NCI-H1436 (cell line): ENCODE results near the gene NDEL1.
A peak's percentile ranks its signal among the peaks of the same experiment; 100 is the strongest.
"Not testable (repeated sequence)": the region's sequence is repeated elsewhere in the genome, so short reads cannot be mapped to it uniquely, and the experiment has no call there.

Source experiments
- DNase-seq: peaks from one replicate; lab custom pipeline; 2025; lab: John Stamatoyannopoulos, UW

The NDEL1 gene, protein sequence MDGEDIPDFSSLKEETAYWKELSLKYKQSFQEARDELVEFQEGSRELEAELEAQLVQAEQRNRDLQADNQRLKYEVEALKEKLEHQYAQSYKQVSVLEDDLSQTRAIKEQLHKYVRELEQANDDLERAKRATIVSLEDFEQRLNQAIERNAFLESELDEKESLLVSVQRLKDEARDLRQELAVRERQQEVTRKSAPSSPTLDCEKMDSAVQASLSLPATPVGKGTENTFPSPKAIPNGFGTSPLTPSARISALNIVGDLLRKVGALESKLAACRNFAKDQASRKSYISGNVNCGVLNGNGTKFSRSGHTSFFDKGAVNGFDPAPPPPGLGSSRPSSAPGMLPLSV

DNA sequence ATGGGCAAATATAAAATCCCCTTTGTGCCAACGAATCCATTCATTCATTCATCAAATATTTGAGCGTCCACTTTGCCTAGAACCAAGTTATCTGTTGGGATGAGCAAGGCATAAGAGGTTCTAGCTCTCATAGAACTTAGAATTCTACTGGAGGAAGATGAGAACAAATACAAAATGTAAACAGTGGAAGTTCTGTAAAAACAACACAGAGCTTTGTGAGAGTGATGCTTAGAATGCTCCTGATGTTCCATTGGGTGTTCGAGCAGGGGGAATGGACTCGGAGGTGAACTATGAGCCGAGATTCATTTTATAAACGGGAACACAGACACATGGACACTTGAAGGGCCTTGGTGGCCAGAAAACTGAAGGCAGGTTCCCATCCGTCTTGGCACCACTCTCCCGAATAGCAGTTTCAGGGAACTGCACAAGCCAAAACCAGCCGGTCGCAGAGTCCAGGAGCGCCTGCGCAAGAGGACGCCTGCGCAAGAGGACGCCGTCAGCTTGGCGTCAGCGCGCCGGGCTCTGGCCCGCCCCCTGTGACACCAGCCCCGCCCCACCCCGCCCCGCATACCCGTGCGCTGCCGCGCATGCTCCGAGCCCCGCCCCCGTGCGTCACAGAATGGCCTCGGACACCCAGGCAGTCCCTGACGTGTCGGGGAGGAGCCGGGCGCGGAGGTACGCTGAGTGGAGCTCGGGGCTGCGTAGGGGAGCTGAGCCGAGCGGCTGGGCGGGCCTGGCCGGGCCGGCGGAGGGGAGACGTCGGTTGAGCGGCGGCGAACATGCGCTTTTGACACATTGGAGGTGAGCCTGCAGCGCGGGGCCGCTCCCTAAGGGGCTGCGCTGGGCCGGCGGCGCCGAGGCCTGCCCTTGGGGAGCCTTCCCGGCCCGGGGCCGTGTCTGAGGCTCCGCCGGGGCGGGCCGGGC, at the start of gene NDEL1:
TSS of gene NDEL1 (plus strand) at position 640 of the 924 bp plus-strand sequence. CDS start 8,388 bp downstream, outside the sequence.
- peak; percentile 95 for DNase-seq

DNA sequence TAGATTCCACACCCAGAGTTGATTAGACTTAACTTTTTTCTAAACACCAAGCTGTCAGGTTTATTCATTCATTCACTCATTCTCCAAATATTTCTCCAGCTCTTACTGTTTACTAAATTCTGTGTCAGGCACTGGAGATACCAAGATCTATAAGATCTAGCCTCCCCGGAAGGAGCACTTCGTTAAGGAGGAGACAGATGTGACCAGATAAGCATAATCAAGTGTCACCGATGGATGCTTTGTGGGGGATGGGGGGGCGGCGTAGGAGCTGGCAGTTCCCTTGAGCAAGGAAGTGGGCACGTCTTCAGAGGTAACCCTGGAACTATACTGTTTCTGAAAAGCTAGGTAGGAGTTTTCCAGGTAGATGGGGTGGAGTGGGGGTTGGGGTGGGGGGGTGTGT, 48.8 kb upstream of the NDEL1 start:
- no peak for DNase-seq

DNA sequence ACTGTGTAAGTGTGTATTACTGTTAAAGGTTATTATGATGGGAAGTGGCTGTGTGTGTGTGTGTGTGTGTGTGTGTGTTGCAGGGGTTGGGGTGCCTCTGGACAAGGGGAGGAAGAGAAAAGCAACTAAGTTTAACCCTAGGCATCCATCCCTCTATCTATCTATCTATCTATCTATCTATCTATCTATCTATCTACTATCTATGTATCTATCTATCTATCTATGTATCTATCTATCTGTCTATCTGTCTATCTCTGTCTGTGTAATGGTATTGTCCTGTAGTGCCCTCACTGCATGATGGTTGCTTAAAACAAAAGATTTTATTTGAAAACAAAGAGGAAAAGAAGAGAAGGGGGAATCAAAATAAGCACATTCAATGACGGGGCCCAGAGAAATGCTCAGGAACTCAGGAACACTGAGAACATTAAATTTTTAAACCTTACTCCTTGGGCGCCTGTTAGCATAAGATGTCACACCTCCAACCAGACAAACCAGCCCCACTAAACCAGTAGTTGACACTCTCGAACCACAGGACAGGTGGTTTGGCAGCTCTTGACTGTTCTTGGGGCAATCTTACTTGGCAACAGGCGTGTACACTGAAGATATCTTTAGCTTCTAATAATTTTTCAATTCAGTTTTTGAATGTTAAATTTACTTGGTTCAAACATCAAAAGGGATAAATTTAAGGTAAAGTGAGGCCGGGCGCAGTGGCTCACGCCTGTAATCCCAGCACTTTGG, 47.6 kb upstream of the NDEL1 start:
- no peak for DNase-seq

DNA sequence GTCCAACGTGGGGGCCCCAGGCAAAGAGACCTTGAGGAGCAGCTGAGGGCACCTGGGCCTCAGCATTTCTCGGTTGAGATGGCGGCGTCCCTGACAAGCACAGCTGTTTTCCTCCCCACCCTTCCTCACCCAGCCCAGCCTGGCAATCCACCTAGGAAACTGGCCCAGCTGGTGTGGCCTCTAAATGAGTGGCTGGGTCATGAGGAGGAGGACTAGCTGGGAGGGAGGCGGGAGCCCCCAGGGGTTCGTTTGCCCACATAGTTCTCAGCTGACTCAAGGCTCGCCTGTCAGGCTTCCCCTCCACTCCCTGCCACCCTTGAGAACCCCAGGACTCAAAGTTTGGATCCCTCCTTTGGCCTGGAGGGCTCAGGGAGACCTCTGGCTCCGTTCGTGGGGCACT, 44.0 kb upstream of the NDEL1 start:
- DNase-seq = no peak

DNA sequence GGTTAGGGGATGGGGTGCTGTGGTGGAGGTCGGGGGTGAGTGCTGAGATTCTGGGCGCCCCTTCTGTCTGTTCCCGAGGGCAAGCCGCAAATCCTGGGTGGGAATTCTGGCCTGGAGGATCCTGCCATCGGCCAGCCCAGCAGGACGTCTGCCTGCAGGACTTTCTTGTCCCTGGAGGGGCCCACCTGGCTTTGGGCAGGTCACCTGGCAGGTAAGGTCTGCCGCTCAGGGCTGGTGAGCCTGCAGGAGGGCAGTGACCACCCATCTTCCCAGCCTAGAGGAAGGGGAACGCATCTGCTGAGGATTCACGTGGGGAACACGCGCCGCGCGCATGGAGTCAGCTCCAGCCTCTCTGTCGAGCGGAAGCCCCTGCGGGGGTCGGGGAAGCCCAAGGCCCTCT, 43.4 kb upstream of the NDEL1 start:
- DNase-seq = no peak

DNA sequence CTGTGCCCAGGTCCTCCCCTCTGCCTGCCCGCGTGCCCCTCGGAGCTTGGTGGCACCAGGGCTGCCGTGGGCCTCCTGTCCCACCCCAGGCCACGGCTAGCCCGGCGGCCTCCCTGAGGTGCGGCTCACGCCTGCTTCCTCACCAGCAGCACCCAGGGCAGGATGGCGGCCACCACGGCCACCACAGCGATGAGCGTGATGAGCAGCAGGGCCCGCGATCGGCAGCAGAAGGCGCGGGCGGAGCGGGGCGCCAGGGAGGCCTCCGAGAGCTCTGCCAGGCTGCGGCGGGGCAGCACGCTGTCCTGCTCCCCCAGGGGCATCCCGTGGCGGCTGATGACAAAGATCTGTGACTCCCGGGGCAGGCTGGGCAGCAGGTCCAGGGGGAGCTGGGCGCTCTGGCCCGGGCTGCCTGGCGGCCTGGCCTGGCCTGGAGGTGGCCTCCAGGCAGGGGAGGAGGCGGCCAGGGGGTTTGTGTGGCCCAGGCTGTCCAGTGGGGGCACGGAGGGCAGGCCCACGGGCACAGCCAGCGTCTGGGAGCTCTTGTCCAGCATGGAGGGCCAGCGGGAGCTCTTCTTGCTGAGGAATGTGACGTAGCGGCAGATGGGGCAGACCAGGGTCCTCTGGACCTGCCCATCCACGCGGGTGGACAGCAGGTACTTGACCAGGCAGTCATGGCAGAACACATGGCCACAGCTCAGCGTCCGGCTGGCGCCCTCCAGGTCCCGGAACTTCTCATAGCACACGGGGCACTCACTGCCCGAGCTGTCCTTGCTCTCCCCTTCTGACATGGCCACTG, 42.8 kb upstream of the NDEL1 start:
- no peak for DNase-seq

DNA sequence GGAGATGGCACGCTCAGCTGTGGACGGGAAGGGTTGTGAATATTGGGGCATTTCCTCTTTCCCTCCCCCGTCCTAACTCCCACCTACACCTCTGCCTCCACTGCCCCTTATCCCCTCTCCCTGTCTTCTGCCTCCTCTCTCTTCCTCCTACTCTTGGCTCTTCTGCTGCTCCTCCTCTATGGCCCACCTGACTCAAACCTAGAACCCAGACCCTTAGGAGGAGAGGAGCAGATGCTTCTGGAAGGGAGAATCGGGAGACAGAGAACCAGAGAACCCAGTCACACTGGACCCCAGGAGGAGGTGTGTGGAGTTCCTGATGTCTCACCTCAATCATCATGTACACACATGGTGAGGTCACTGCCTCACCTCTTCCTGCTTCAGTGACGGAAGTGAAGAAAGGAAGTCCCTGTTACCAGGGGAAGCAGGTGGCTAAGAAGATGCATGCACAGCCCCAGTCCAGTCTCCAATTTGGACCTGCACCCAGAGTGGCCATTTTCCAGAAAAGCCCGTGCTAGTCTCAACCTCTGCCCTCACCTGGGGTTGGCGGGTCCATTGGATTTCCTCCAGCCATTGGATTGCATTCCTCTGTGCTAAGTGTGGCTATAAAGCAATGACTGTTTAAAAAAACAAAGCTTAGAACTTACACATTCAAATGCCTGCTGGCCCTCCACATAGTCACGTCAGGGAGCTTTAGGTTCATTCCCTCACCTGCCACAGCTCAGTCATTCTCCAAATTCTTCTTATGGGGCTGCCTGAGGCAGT, 42.0 kb upstream of the NDEL1 start:
- DNase-seq = no peak

DNA sequence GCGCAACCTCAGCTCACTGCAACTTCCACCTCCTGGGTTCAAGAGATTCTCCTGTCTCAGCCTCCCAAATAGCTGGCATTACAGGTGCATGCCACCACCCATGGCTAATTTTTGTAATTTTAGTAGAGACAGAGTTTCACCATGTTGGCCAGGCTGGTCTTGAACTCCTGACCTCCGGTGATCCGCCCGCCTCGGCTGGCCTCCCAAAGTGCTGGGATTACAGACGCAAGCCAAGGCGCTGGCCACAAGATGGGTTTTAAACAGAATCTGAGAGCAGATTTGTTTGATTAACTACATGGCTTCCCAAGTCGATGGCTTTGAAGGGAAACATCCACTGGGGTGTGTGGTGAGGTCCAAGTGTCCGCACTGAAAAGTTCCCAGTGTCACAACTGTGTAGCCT, 41.2 kb upstream of the NDEL1 start:
- not testable (repeated sequence) for DNase-seq

DNA sequence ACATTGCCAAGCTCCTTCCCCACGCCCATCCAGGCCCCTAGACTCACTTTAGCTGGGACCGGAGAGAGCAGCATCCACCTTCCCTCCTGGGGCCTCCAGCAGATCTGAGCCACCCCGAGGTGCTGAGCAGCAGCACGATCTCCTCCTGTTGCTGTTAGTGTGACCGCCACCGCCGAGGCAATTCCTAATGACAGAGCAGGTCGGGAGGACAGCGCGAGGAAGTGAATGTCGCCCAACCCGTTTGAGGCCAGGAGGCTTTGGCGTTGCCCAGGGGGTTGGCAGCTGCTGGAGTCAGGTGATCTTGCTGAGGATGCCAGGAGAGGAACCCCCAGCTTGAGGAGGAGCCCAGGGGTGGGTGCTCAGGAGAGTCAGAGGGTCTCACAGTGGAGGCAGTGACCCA, 38.0 kb upstream of the NDEL1 start, which contains the start of gene RNF222:
TSS of gene RNF222 (minus strand) at position 192 of the 400 bp plus-strand sequence. CDS start 4,366 bp downstream, outside the sequence.
- DNase-seq = no peak

DNA sequence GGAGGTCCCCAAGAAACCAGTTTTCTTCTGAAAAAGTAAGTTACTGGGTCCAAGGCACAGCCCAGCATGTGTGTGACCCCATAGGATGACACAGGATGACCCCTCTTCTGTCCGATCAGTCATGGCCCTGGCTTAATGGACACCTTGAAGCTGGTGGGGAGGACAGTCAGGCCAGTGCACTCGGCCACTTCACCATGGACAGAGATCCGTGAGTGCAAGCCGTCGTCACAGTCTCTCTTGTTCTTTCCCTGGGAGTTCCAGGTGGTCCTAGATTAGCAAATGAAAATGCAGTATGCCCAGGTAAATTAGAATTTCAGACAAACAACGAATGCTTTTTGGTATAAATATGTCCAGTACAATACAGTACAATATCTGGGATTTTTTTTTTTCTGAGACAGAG, 36.7 kb upstream of the NDEL1 start:
- no peak for DNase-seq

DNA sequence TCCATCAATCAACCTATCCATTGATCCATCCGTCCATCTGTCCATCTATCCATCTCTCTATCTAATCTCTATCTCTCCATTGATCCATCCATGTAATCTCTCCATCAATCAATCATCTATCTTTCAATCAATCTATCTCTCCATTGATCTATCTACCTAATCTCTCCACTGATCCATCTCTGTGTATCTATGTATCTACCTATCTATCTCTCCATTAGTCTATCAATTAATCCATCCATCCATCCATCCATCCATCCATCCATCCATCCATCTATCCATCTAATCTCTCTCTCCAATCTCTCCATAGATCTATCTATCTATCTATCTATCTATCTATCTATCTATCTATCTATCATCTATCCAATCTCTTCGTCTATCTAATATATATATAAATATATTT, 34.6 kb upstream of the NDEL1 start:
- no peak for DNase-seq

DNA sequence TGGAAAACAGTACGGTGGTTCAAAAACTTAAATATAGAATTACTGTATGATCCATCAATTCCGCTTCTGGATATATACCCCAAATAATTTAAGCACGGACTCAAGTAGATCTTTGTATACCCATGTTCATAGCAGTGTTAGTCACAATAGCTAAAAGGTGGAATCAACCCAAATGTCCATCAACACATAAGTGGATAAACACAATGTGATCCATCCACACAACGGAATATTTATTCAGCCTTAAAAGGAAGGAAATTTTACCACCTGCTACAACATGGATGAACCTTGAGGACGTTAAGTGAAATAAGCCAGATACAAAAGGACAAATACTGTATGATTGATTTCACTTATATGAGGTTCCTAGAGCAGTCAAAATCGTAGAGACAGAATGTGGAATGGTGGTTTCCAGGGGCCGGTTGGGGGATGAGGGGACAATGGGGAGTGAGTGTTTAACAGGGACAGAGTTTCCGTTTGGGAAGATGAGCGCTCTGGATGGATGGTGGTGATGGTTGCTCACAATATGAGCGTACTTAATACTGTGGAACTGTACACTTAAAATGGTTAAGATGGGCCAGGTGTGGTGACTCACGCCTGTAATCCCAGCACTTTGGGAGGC, 32.7 kb upstream of the NDEL1 start:
- DNase-seq = no peak

DNA sequence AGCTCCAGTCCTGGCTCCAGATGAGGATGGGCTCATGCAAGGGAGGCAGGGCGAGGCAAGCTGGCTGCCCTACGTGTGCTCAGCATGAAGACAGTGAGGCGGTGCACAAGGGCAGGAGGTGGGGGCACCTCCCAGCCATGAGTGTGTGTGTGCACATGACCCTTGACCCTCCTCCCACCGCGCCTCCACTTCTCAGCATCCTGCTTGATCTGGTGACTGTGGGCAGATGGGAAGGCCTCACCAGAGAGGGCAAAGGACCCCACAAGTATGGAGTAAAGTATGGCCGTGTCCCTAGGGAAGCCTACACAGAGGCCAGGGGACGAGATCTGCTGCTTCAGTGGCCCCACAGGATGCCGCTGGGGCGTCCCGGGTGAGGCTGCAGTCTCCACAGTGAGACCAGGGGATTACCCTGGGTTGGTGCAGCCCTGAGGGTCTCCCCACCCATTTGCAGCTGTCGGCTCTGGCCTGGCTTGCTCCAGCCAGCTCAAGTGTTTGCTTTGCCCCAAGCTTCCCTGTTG, 30.1 kb upstream of the NDEL1 start:
- no peak for DNase-seq

DNA sequence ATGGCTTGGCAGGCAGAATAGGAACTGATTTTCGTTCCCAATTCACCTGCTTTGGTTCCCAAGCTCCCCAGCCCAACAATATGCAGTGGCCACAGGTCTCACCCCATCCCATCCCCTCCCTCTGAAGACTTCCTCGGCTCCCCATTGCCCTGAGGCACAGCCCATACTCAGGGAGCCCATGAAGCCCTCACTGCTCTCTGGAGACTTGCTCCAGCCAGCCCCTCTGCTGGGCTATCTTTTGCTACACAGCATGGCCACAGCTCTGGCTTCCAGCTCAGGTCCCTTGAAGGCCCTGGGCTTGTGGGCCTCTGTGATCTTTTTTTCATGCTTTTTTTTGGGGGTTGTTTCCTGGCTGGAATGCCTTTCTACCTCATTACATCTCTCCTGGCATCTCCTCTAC, 29.5 kb upstream of the NDEL1 start:
- DNase-seq = no peak

DNA sequence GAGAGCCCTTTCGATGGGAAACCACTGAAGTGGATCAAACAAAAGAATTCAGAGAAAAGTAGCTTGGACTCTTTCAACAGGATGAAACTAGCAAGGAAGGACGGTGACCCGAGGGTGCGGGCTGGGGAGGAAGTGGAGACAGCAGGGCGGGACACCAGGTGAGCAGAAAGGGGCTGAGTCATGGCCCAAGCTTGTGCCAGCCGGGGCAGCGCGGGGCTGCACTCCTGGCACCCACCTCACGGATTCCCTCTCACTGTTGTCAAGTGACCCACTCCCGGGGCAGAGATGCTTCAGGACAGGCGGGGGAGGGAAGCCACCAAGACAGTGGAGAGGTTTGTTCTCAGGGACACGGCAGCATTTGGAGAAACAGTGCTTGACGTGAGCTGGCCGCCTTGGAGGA, 27.3 kb upstream of the NDEL1 start:
- DNase-seq = no peak

DNA sequence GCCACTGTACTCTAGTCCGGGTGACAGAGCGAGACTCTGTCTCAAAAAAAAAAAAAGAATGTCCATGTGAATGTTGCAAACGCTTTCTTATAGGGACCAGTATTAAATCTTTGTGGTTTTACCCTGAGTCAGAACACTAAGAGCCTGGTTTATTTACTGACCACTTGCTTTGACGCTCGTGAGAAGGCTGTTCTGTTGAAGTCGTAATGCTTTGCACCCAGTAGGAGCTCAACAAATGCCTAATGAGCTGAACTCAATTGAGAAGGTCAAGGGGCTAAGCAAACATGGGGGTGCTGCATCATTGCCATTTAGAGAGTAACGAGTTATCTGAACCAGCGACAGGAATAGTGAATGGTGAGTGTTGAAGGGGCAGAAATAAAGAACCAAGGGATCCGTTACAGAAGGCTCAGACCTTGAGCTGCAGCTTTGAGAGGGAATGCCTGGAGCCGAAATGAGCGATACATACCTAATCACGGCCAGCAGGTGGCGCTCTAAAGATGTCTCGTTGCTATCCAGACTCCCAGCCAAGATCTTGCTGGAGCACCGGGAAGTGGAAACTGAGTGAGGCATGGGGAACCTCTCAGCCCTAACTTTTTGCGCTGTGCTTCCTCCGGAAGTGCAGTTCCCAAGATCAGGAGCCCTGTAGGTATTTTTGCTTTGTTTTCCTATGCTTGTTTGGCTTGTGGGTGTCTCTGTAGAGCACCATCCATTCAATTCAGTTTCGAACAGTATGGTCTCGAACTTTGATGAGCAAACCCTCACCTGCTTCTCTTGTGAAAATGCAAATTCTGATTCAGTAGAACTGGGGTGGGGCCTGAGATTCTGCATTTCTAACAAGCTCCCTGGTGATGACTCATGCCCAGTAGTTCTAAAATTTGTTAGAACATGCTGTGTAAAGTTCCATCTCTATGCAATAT, 25.5 kb upstream of the NDEL1 start:
- DNase-seq = peak; percentile 83

DNA sequence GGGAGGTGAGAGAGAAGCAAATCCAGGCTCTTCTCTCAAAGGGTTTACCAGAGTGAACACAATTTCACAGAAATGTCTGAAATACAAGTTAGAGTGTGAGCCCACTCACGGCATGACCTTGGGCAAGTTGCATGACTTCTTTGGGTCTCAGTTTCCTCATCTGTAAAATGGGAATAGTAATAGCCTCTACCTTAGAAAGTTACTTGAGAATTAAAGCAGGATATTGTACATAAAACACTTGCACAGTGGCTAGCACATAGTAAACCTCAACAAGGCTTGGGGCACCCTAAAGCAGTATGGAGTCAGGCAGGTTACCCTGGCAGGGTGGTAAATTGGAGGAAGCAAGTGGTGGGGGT, 24.8 kb upstream of the NDEL1 start:
- DNase-seq = no peak

DNA sequence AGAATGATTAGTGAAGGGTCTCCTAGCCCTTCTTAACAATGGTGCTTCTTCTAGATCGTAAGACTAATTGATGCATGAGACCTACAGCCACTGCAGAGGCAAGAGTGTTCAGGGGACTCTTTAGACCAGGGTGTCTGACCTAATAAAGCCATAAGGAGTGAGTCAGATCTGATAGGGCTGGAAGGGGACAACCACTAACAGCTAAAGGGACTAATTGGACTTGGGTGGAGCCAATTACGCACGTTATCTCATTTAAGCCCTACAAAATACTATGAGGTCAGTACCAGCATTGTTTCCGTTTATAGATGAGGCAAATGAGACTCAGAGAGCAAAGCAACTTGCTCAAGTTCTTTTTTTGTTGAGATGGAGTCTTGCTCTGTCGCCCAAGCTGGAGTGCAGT, 23.6 kb upstream of the NDEL1 start:
- DNase-seq = no peak

DNA sequence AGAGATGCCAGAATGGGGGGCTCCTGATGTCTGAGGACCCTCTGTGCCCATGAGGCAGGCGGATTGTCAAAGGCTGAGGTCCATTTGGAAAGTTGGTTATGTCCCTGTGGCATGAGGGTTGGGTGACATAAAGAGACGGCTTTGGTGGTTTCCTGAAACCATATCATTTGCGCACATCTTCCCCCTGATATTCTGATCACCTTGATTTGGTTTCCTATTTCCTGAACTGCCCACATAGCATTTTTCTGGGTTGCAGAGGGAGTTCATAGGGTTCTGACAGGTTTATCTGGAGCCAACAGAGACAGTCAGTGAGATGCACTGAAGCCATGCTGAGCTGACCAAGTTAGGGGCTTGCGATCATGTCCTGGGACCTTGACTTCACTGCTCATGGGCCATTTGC, 22.4 kb upstream of the NDEL1 start:
- no peak for DNase-seq
